ENCODE measurements around the gene VASP.

DNA sequence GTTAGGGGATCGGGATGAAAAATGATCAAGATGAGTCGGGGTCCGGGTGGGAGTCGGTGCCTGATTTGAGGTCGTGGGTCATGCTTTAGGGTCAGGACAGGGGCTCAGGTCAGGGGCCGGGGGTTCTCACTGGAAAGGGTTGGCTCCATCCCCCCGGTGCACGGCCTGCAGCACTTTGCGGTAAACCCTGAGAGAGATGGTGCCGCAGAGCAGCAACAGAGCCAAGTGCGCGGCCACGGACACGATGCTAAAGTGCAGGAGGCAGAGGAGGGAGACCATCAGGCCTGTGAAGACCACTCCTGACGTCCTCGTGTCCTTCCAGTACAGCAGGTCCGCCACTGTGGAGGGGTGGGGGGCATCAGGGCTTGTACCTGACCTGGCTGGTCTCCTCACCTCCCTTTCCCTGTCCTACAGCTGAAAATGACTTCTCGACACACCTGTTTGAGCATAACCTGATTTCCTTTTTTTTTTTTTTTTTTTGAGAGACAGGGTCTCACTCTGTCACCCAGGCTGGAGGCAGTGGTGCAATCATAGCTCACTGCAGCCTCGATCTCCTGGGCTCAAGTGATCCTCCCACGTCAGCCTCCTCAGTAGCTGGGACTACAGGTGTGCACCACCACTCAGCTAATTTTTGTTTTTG is 17.9 kb upstream of the VASP start:
- TF ChIP-seq, protein P1, sequence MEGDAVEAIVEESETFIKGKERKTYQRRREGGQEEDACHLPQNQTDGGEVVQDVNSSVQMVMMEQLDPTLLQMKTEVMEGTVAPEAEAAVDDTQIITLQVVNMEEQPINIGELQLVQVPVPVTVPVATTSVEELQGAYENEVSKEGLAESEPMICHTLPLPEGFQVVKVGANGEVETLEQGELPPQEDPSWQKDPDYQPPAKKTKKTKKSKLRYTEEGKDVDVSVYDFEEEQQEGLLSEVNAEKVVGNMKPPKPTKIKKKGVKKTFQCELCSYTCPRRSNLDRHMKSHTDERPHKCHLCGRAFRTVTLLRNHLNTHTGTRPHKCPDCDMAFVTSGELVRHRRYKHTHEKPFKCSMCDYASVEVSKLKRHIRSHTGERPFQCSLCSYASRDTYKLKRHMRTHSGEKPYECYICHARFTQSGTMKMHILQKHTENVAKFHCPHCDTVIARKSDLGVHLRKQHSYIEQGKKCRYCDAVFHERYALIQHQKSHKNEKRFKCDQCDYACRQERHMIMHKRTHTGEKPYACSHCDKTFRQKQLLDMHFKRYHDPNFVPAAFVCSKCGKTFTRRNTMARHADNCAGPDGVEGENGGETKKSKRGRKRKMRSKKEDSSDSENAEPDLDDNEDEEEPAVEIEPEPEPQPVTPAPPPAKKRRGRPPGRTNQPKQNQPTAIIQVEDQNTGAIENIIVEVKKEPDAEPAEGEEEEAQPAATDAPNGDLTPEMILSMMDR (conservative IDR thresholded peaks at IDR 0.05 in 1 of 2, IDR thresholded peaks at IDR 0.05 in 1 of 2; ENCODE audit: extremely low read depth in 1 of 2, insufficient read depth in 1 of 2, low read depth in 1 of 2, low read length in 2 of 2): no peak
- TF ChIP-seq EZH2 (IDR thresholded peaks at IDR 0.05; ENCODE audit: borderline replicate concordance, low read length): no peak
